HFFc6 (cell line): ENCODE results near the gene NPIPB8. TPM values are rescaled to one million over a fixed set of nuclear protein-coding genes. Genes with fewer than 3 reads are reported as not detected.
"Not testable (repeated sequence)": the region's sequence is repeated elsewhere in the genome, so short reads cannot be mapped to it uniquely, and the experiment has no call there.

Experiments used
- DNase-seq: peaks from one replicate; pipeline ENCODE4 v3.0.0-alpha.2; 2018
- H3K27ac Mint-ChIP-seq: 2 replicates; pipeline ENCODE4 v1.8.0; 2020; ENCODE audit warnings: mild to moderate bottlenecking, mixed read lengths
- H3K27me3 Mint-ChIP-seq: 2 replicates; pipeline ENCODE4 v1.8.0; 2021; ENCODE audit warnings: mild to moderate bottlenecking, moderate library complexity, mixed read lengths; ENCODE audit not compliant: insufficient read depth
- H3K36me3 Mint-ChIP-seq: 2 replicates; pipeline ENCODE4 v1.8.0; 2021; ENCODE audit warnings: low read depth, mixed read lengths
- H3K4me1 Mint-ChIP-seq: 2 replicates; pipeline ENCODE4 v1.8.0; 2020; ENCODE audit warnings: low read depth, mixed read lengths
- H3K4me3 Mint-ChIP-seq: 2 replicates; pipeline ENCODE4 v1.8.0; 2020; ENCODE audit warnings: mild to moderate bottlenecking, moderate library complexity, mixed read lengths
- H3K9me3 Mint-ChIP-seq: 2 replicates; pipeline ENCODE4 v1.8.0; 2020; ENCODE audit warnings: mild to moderate bottlenecking, mixed read lengths
- CTCF ChIP-seq: fragments of 200-600 bp; sonication (generic); IDR thresholded peaks from 2 replicates; pipeline ENCODE4 v1.5.0; 2021; ENCODE audit warnings: antibody characterized with exemption, mild to moderate bottlenecking
- total RNA-seq, 6 experiments: library from RNA; stranded (reverse); fragmentation: NEBNext Ultra II Directional; extraction: Animal tissue kit (Norgen Biotek cat#: 25700); gene quantifications; 2 replicates in 1 of 6; 3 replicates in 5 of 6; pipeline ENCODE4 v1.2.3, GENCODE V29; 2021

The NPIPB8 gene
- total RNA-seq, 6 experiments from 2014 or later, result 0.31 to 0.75 TPM; not detected in 4

GRCh38 chr16:28623172-28623711, 14.6 kb upstream of the NPIPB8 start:
- H3K27me3 Mint-ChIP-seq, result peaks cover 35% of the 10 kb centered on the region
- H3K27ac Mint-ChIP-seq, result no peak overlapping the region
- no peaks in the 10 kb centered on the region for H3K36me3 Mint-ChIP-seq
- DNase-seq, result no peak
- H3K4me3 Mint-ChIP-seq, result no peak overlapping the region
- TF ChIP-seq CTCF, result no peak
- no peaks in the 10 kb centered on the region for H3K4me1 Mint-ChIP-seq
- no peaks in the 10 kb centered on the region; the same call in 1 of the 2 replicates for H3K9me3 Mint-ChIP-seq

- H3K4me1 Mint-ChIP-seq, H3K36me3 Mint-ChIP-seq, H3K9me3 Mint-ChIP-seq, H3K4me3 Mint-ChIP-seq, H3K27ac Mint-ChIP-seq, DNase-seq: not testable (repeated sequence)
- peaks cover 17% of the 10 kb centered on the region for H3K27me3 Mint-ChIP-seq
Measured at GRCh38 chr16:28630905-28631304, 7.0 kb upstream of the NPIPB8 start.

GRCh38 chr16:28636093-28636823, 1.6 kb upstream of the NPIPB8 start:
- Mint-ChIP-seq H3K27me3 (peaks cover 12% of the 10 kb centered on the region), H3K4me1 (peaks cover 12% of the 10 kb centered on the region)
- H3K9me3 Mint-ChIP-seq, H3K4me3 Mint-ChIP-seq, H3K27ac Mint-ChIP-seq, H3K36me3 Mint-ChIP-seq: not testable (repeated sequence)
- peak; percentile 69 for DNase-seq

- H3K27ac Mint-ChIP-seq, H3K4me3 Mint-ChIP-seq, DNase-seq, H3K36me3 Mint-ChIP-seq, H3K27me3 Mint-ChIP-seq, H3K9me3 Mint-ChIP-seq: not testable (repeated sequence)
- H3K4me1 Mint-ChIP-seq, result peaks cover 12% of the 10 kb centered on the region
Measured at GRCh38 chr16:28638359-28638758, 494 bp downstream of the NPIPB8 start.

GRCh38 chr16:28639959-28640358, 2.1 kb downstream of the NPIPB8 start:
- not testable (repeated sequence) for H3K27me3 Mint-ChIP-seq, H3K4me3 Mint-ChIP-seq, H3K36me3 Mint-ChIP-seq, DNase-seq, H3K9me3 Mint-ChIP-seq, H3K27ac Mint-ChIP-seq
- H3K4me1 Mint-ChIP-seq, result peaks cover 12% of the 10 kb centered on the region

GRCh38 chr16:28666264-28666663, 28.4 kb downstream of the NPIPB8 start:
- H3K9me3 Mint-ChIP-seq, H3K27ac Mint-ChIP-seq, DNase-seq, H3K27me3 Mint-ChIP-seq, H3K36me3 Mint-ChIP-seq, H3K4me3 Mint-ChIP-seq, H3K4me1 Mint-ChIP-seq: not testable (repeated sequence)

- not testable (repeated sequence) for DNase-seq, H3K36me3 Mint-ChIP-seq, H3K4me3 Mint-ChIP-seq, H3K4me1 Mint-ChIP-seq, H3K9me3 Mint-ChIP-seq, H3K27ac Mint-ChIP-seq, H3K27me3 Mint-ChIP-seq
Measured at GRCh38 chr16:28667480-28667879, 29.6 kb downstream of the NPIPB8 start.

- not testable (repeated sequence) for H3K4me3 Mint-ChIP-seq, H3K9me3 Mint-ChIP-seq, H3K27ac Mint-ChIP-seq, H3K36me3 Mint-ChIP-seq, DNase-seq, H3K27me3 Mint-ChIP-seq, H3K4me1 Mint-ChIP-seq
Measured at GRCh38 chr16:28668199-28668598, 30.3 kb downstream of the NPIPB8 start.

GRCh38 chr16:28688327-28688952, 50.6 kb downstream of the NPIPB8 start:
- not testable (repeated sequence) for H3K36me3 Mint-ChIP-seq, H3K27ac Mint-ChIP-seq, DNase-seq, H3K4me1 Mint-ChIP-seq, H3K9me3 Mint-ChIP-seq, H3K27me3 Mint-ChIP-seq, H3K4me3 Mint-ChIP-seq

- H3K36me3 Mint-ChIP-seq, H3K4me3 Mint-ChIP-seq, H3K27me3 Mint-ChIP-seq, H3K27ac Mint-ChIP-seq, H3K9me3 Mint-ChIP-seq, DNase-seq, H3K4me1 Mint-ChIP-seq: not testable (repeated sequence)
Measured at GRCh38 chr16:28689425-28689824, 51.6 kb downstream of the NPIPB8 start.

GRCh38 chr16:28691722-28692121, 53.9 kb downstream of the NPIPB8 start:
- H3K9me3 Mint-ChIP-seq, H3K27ac Mint-ChIP-seq, H3K4me3 Mint-ChIP-seq, H3K36me3 Mint-ChIP-seq, H3K27me3 Mint-ChIP-seq, DNase-seq, H3K4me1 Mint-ChIP-seq: not testable (repeated sequence)

GRCh38 chr16:28693257-28693950, 55.5 kb downstream of the NPIPB8 start:
- not testable (repeated sequence) for H3K36me3 Mint-ChIP-seq, H3K4me1 Mint-ChIP-seq, H3K9me3 Mint-ChIP-seq, H3K27me3 Mint-ChIP-seq, DNase-seq, H3K4me3 Mint-ChIP-seq, H3K27ac Mint-ChIP-seq

GRCh38 chr16:28699792-28700191, 61.9 kb downstream of the NPIPB8 start:
- not testable (repeated sequence) for H3K36me3 Mint-ChIP-seq, H3K4me3 Mint-ChIP-seq, H3K27me3 Mint-ChIP-seq, H3K4me1 Mint-ChIP-seq, H3K9me3 Mint-ChIP-seq, H3K27ac Mint-ChIP-seq, DNase-seq
